Immature natural killer cell (primary cell): ENCODE measurements around the gene RNU5D-1. TPM values are rescaled to one million over a fixed set of nuclear protein-coding genes. Genes with fewer than 3 reads are reported as not detected.

Experiments
- DNase-seq, 3 donors: peaks; one replicate each; pipeline ENCODE4 v3.0.0; 2022; ENCODE audit warnings: mixed read lengths in 1 of 3
- H3K27ac Mint-ChIP-seq, 6 donors: one replicate each; pipeline ENCODE4 v1.8.0; 2020; ENCODE audit warnings: mixed read lengths in 6 of 6, mild to moderate bottlenecking in 5 of 6, inconsistent platforms in 4 of 6, moderate library complexity in 3 of 6
- H3K27me3 Mint-ChIP-seq, 3 donors: one replicate each; pipeline ENCODE4 v1.8.0; 2020 to 2021; ENCODE audit warnings: low read depth in 3 of 3, mild to moderate bottlenecking in 3 of 3, mixed read lengths in 3 of 3, moderate library complexity in 3 of 3, inconsistent platforms in 1 of 3
- H3K36me3 Mint-ChIP-seq, 3 donors: one replicate each; pipeline ENCODE4 v1.8.0; 2020; ENCODE audit warnings: mixed read lengths in 3 of 3, inconsistent platforms in 2 of 3, mild to moderate bottlenecking in 2 of 3
- H3K4me1 Mint-ChIP-seq, 2 donors: one replicate each; pipeline ENCODE4 v1.8.0; 2020; ENCODE audit warnings: inconsistent platforms in 2 of 2, mild to moderate bottlenecking in 2 of 2, mixed read lengths in 2 of 2, moderate library complexity in 1 of 2
- H3K4me3 Mint-ChIP-seq, 5 donors: one replicate each; pipeline ENCODE4 v1.8.0; 2020; ENCODE audit warnings: mild to moderate bottlenecking in 5 of 5, mixed read lengths in 5 of 5, inconsistent platforms in 3 of 5, moderate library complexity in 3 of 5
- H3K9me3 Mint-ChIP-seq, 6 donors: one replicate each; pipeline ENCODE4 v1.8.0; 2020; ENCODE audit warnings: mild to moderate bottlenecking in 6 of 6, mixed read lengths in 6 of 6, inconsistent platforms in 4 of 6, moderate library complexity in 3 of 6
- polyA plus RNA-seq, 3 donors: library from polyadenylated mRNA; unstranded; fragments of 300-500 nt; fragmentation: Illumina TruSeq; gene quantifications; one replicate each; pipeline ENCODE4 v1.2.3, GENCODE V29; 2021

The RNU5D-1 gene
- polyA plus RNA-seq, 3 donors from 2014 or later = not detected

- no peaks in the 10 kb centered on the region for H3K4me1 Mint-ChIP-seq
- H3K4me3 Mint-ChIP-seq = no peak overlapping the region
- H3K36me3 Mint-ChIP-seq = no peaks in the 10 kb centered on the region
- H3K27ac Mint-ChIP-seq = no peak overlapping the region
- no peaks in the 10 kb centered on the region for H3K9me3 Mint-ChIP-seq
- peaks cover 0 to 4% (median 3%) of the 10 kb centered on the region in 3 donors for H3K27me3 Mint-ChIP-seq
- no peak for DNase-seq
Observed at GRCh38 chr1:44685218-44685617, 45.8 kb downstream of the RNU5D-1 start.

- Mint-ChIP-seq H3K36me3 (no peaks in the 10 kb centered on the region), H3K4me3 (no peak overlapping the region), H3K9me3 (no peaks in the 10 kb centered on the region), H3K27me3 (peaks cover 0 to 4% (median 1%) of the 10 kb centered on the region in 3 donors), H3K4me1 (no peaks in the 10 kb centered on the region), H3K27ac (no peak overlapping the region)
- no peak for DNase-seq
Observed at GRCh38 chr1:44684525-44684924, 46.4 kb downstream of the RNU5D-1 start.

- no peak overlapping the region for H3K4me3 Mint-ChIP-seq
- no peak for DNase-seq
- no peaks in the 10 kb centered on the region for H3K4me1 Mint-ChIP-seq
- no peaks in the 10 kb centered on the region for H3K36me3 Mint-ChIP-seq
- H3K9me3 Mint-ChIP-seq = no peaks in the 10 kb centered on the region
- H3K27ac Mint-ChIP-seq = peak overlapping the region in 2 of 6 donors; percentile 4 to 22
- H3K27me3 Mint-ChIP-seq = peaks cover 0 to 4% (median 1%) of the 10 kb centered on the region in 3 donors
Observed at GRCh38 chr1:44682883-44683265, 48.1 kb downstream of the RNU5D-1 start.

GRCh38 chr1:44681905-44682882, 48.8 kb downstream of the RNU5D-1 start:
- no peaks in the 10 kb centered on the region for H3K36me3 Mint-ChIP-seq
- H3K27ac Mint-ChIP-seq = no peak overlapping the region
- no peaks in the 10 kb centered on the region for H3K9me3 Mint-ChIP-seq
- H3K27me3 Mint-ChIP-seq = peaks cover 0 to 4% (median 1%) of the 10 kb centered on the region in 3 donors
- no peak overlapping the region for H3K4me3 Mint-ChIP-seq
- DNase-seq = no peak
- H3K4me1 Mint-ChIP-seq = no peaks in the 10 kb centered on the region

Other genes starting within 250 kb of the RNU5D-1 start
- 1 to 10 TPM; 4.2 to 8.8 (median 8.7) TPM for gene TMEM53, start 56.7 kb downstream of the RNU5D-1 start, polyA plus RNA-seq
- gene ARMH1, start 56.5 kb downstream of the RNU5D-1 start, polyA plus RNA-seq = 1 to 10 TPM in 1 of 3 donors, under 1 TPM in 1, not detected in 1; 0.50 to 1.6 TPM
- 1 to 10 TPM in 1 of 3 donors, under 1 TPM in 1, not detected in 1; 0.51 to 1.1 TPM for gene KIF2C, start 8.7 kb upstream of the RNU5D-1 start, polyA plus RNA-seq
- 100 to 1,000 TPM; 412 to 772 (median 474) TPM for gene RPS8, start 44.4 kb upstream of the RNU5D-1 start, polyA plus RNA-seq
- gene BEST4, start 57.0 kb upstream of the RNU5D-1 start, polyA plus RNA-seq = under 1 TPM in 1 of 3 donors, not detected in 2; 0.37 TPM
- 1 to 10 TPM; 2.1 to 5.0 (median 2.1) TPM for gene PLK3, start 69.2 kb upstream of the RNU5D-1 start, polyA plus RNA-seq
- not detected for gene DYNLT4, start 76.2 kb upstream of the RNU5D-1 start, polyA plus RNA-seq
- gene BTBD19, start 77.4 kb upstream of the RNU5D-1 start, polyA plus RNA-seq = under 1 TPM in 1 of 3 donors, not detected in 2; 0.38 TPM
- under 1 TPM in 1 of 3 donors, not detected in 2; 0.20 TPM for gene PTCH2, start 112.1 kb upstream of the RNU5D-1 start, polyA plus RNA-seq